ENCODE measurements around the gene CIITA. TPM values are rescaled to one million over a fixed set of nuclear protein-coding genes. Genes with fewer than 3 reads are reported as not detected.

The CIITA gene
- total and polyA plus RNA-seq, 9 of the 15 experiments (the other 6 are each of a cell fraction or from before 2014, with no cell fraction given) = 0.01 to 0.20 (median 0.11) TPM; not detected in 4

- WGBS (ENCODE audit: insufficient coverage, low coverage, missing lambda C conversion rate) = 4% methylated on average over 7 of the region's 7 CpGs
- ChIA-PET POLR2A (no interaction called here), CTCF (ENCODE audit: low intra/inter-chr PET ratio) (no interaction called here)
- Histone ChIP-seq H3K4me2 (ENCODE audit: insufficient read depth, low read length) (no peak overlapping the region), H3K27ac (ENCODE audit: extremely low read depth, low read depth, low read length) (no peak overlapping the region), H3K9me1 (ENCODE audit: control insufficient read depth, insufficient read depth, low read length) (no peaks in the 10 kb centered on the region), H3K9ac (ENCODE audit: insufficient read depth in 1 of 2, low read depth in 2 of 2, low read length in 2 of 2) (no peak overlapping the region), H2AFZ (ENCODE audit: low read depth, low read length) (no peak overlapping the region), H3K9me3 (replicated peaks; ENCODE audit: control insufficient read depth, insufficient read depth, low read depth, low read length) (no peaks in the 10 kb centered on the region), H3K4me1 (replicated peaks in 1 of 2; ENCODE audit: control insufficient read depth in 2 of 2, insufficient read depth in 2 of 2, low read length in 2 of 2) (peaks cover 4 to 8% of the 10 kb centered on the region in 2 experiments; a peak in 3 of 5 replicates), H3K79me2 (ENCODE audit: control insufficient read depth, insufficient read depth, low read length) (no peaks in the 10 kb centered on the region), H3K4me3 (no peak overlapping the region), H3K27me3 (ENCODE audit: control insufficient read depth in 2 of 2, insufficient read depth in 2 of 2, low read length in 2 of 2) (peaks cover 35 to 51% of the 10 kb centered on the region in 2 experiments), H4K20me1 (replicated peaks; ENCODE audit: control insufficient read depth, insufficient read depth, low read length) (peaks cover 3% of the 10 kb centered on the region; the same call in 1 of the 2 replicates), H3K36me3 (ENCODE audit: control insufficient read depth, insufficient read depth, low read length) (no peaks in the 10 kb centered on the region)
- TF ChIP-seq STAT5A (IDR thresholded peaks at IDR 0.05; ENCODE audit: borderline replicate concordance, low read length) (no peak), STAG1 (CRISPR knock-in tag; IDR thresholded peaks at IDR 0.05; ENCODE audit: borderline replicate concordance) (no peak), MCM7 (IDR thresholded peaks at IDR 0.05) (no peak), ZNF707 (CRISPR knock-in tag; conservative IDR thresholded peaks at IDR 0.05) (no peak), FUS (optimal IDR thresholded peaks at IDR 0.05; ENCODE audit: low read depth, low read length) (no peak), THRB (CRISPR knock-in tag; conservative IDR thresholded peaks at IDR 0.05) (no peak), SMARCB1 (IDR thresholded peaks at IDR 0.05; ENCODE audit: insufficient read length, low read depth) (no peak), MTA3 (IDR thresholded peaks at IDR 0.05; ENCODE audit: borderline replicate concordance) (no peak), HDAC6 (IDR thresholded peaks at IDR 0.05; ENCODE audit: low read depth, low read length) (no peak), ZNF41 (CRISPR knock-in tag; conservative IDR thresholded peaks at IDR 0.05) (no peak), HNRNPL (IDR thresholded peaks at IDR 0.05; ENCODE audit: low read depth, low read length) (no peak), DACH1 (IDR thresholded peaks at IDR 0.05; ENCODE audit: partially characterized antibody) (no peak), CEBPG (CRISPR knock-in tag; IDR thresholded peaks at IDR 0.05) (no peak), CEBPG (tag; conservative IDR thresholded peaks at IDR 0.05 in 1 of 2, IDR thresholded peaks at IDR 0.05 in 1 of 2) (no peak)
- TF ChIP-seq, protein P1, sequence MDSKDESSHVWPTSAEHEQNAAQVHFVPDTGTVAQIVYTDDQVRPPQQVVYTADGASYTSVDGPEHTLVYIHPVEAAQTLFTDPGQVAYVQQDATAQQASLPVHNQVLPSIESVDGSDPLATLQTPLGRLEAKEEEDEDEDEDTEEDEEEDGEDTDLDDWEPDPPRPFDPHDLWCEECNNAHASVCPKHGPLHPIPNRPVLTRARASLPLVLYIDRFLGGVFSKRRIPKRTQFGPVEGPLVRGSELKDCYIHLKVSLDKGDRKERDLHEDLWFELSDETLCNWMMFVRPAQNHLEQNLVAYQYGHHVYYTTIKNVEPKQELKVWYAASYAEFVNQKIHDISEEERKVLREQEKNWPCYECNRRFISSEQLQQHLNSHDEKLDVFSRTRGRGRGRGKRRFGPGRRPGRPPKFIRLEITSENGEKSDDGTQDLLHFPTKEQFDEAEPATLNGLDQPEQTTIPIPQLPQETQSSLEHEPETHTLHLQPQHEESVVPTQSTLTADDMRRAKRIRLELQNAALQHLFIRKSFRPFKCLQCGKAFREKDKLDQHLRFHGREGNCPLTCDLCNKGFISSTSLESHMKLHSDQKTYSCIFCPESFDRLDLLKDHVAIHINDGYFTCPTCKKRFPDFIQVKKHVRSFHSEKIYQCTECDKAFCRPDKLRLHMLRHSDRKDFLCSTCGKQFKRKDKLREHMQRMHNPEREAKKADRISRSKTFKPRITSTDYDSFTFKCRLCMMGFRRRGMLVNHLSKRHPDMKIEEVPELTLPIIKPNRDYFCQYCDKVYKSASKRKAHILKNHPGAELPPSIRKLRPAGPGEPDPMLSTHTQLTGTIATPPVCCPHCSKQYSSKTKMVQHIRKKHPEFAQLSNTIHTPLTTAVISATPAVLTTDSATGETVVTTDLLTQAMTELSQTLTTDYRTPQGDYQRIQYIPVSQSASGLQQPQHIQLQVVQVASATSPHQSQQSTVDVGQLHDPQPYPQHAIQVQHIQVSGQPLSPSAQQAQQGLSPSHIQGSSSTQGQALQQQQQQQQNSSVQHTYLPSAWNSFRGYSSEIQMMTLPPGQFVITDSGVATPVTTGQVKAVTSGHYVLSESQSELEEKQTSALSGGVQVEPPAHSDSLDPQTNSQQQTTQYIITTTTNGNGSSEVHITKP (IDR thresholded peaks at IDR 0.05; ENCODE audit: partially characterized antibody) = no peak
- TF ChIP-seq, protein P2, sequence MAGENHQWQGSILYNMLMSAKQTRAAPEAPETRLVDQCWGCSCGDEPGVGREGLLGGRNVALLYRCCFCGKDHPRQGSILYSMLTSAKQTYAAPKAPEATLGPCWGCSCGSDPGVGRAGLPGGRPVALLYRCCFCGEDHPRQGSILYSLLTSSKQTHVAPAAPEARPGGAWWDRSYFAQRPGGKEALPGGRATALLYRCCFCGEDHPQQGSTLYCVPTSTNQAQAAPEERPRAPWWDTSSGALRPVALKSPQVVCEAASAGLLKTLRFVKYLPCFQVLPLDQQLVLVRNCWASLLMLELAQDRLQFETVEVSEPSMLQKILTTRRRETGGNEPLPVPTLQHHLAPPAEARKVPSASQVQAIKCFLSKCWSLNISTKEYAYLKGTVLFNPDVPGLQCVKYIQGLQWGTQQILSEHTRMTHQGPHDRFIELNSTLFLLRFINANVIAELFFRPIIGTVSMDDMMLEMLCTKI (IDR thresholded peaks at IDR 0.05; ENCODE audit: partially characterized antibody) = no peak
- no peak for FAIRE-seq
- in situ Hi-C loops (cut with MboI) = no loop called here
- no peak for ATAC-seq
- BruUV-seq (replicated peaks) = no TSS peak
- no peak for DNase-seq (ENCODE audit: extremely low read depth in 1 of 4, low spot score in 3 of 4)
- intact Hi-C loops (cut with micrococcal nuclease) = no loop called here
Observed at GRCh38 chr16:10881479-10882030, 4.6 kb downstream of the CIITA start.
